GM18526 (cell line): ENCODE results near the gene SPTAN1.

Source experiments
- POLR2A ChIP-seq: IDR thresholded peaks from 3 replicates; pipeline ENCODE4 v1.6.1; 2011; ENCODE audit not compliant: insufficient read length; ENCODE audit errors: extremely low read depth

SPTAN1 gene

DNA sequence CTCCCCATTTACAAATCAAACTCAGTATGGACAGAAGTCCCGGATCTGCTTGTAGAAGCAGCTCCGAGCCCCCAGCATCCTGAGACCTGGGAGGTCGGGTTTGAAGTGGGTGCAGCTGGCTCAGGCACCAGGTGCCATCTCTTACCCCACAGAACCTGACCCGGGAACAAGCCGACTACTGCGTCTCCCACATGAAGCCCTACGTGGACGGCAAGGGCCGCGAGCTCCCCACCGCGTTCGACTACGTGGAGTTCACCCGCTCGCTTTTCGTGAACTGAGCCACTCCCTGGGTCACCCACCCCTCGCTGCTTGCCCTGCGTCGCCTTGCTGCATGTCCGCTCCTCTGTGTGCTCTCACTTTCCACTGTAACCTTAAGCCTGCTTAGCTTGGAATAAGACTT, 80.7 kb downstream of the SPTAN1 start:
- TF ChIP-seq POLR2A, result no peak

DNA sequence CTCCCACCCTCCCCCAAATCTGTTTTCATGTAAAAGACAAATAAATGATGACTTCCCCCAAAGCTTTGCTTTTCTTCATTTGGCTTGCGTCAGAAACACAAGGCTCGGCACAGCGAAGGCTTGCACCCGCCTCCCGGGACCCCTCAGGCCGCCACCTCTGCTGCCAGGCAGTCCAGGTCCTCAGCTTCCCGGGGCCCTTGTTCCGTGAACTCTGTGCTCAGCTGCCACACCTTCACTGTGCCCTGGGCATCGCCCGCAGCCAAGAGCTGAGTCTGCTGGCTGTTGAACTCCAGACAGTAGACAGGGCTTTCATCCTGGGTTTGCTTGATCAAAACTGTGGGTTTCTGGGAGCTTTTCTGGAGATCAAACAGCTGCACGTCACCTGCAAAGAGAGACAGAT, 81.2 kb downstream of the SPTAN1 start:
- TF ChIP-seq POLR2A, result no peak

DNA sequence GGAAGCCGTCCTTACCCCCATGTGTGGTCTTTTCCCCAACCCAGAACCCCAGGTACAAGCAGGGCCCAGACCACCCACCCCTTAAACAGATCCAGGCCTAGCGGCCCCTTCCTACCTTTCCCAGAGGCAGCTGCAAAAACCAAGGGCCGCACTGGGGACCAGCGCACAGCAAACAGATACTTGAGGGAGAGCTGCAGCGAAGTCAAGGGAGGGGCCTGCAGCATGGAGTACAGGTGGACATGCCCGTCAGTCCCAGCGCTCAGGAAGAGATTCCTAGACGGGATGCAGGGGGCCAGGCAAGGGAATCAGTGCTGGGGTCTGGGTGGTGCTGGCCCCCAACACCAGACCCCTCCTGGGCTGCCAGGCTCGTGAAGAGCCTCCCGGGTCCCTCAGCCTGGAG, 81.7 kb downstream of the SPTAN1 start:
- no peak for TF ChIP-seq POLR2A

DNA sequence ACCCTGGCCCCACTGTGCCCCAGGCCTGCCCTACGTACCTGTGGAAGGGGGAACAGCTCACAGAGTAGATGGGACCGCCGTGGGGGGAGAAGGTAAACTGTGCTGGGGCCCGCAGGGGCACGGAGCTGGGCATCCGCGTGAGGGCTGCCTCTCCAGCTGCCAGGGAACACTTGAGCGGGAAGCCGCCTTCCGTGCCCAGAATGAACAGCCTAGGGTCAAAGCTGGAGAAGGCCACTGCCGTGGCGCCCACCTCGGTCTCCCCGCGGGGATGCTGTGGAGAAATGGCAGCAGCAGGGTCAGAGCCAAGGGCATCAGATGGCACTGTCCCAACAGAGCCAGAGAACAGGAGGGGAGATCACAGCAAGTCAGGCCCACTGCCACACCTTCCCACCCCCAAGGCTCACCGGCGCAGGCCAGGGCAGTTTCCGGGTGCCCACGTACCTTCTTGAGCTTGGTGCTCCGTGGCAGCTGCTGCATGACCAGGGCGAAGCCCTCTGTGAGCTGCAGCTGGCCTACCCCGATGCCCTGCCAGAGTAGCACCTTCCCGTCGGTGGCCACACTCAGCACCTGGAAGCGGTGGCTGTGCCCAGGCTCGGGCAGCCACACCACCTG, 82.4 kb downstream of the SPTAN1 start:
- no peak for TF ChIP-seq POLR2A

DNA sequence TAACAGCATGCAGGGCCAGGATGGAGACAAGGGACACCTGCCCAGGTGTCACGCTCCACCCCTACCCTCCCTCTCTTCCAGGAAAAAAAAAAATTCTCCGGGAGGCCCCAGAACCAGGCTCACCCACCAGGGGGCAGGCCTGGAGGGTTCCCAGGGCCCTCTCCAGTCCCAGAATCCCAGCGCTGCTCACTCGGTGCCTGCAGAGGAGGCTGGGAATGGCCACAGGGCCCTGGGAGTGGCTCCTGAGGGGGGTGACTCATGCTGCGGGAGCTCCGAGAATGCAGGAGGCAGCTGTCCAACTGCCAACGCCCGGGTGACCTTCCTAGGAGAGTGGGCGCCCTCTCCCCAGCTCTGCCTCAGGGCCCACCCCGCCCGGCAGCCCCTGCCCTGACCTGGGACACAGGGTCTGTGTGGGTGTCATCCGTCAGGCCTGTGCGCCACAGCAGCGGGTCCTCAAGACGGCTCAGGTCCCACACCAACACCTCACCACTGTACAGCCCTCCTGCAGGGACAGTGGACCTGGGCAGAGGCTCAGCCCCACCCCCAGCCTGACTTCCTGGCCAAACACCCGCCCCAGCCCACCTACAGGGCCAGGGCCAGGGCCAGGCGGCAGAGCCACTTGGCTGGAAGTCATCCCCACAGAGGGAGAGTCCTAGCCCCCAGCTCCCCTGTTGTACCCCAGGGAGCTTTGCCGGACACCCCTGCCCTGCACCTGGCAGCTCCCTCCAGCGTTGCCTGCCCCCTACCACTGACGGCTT, 83.1 kb downstream of the SPTAN1 start:
- no peak for TF ChIP-seq POLR2A

DNA sequence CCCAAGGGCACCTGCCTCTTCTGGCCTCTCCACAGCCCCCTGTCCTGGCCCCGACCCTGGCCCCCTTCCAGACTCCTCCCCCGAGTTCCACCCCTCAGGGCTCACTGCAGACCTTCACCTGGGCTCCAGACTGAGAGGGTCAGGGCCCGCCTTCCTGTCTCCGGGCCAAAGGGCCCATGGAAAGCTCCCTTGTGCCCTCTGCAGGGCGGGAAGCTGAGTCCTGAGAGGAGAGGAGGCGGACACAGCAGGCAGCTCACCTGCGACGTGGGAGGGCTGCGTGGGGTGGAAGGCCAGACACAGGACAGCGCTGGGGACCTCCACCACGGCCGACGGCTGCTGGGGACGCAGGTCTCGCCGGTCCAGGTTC, 83.6 kb downstream of the SPTAN1 start:
- no peak for TF ChIP-seq POLR2A

DNA sequence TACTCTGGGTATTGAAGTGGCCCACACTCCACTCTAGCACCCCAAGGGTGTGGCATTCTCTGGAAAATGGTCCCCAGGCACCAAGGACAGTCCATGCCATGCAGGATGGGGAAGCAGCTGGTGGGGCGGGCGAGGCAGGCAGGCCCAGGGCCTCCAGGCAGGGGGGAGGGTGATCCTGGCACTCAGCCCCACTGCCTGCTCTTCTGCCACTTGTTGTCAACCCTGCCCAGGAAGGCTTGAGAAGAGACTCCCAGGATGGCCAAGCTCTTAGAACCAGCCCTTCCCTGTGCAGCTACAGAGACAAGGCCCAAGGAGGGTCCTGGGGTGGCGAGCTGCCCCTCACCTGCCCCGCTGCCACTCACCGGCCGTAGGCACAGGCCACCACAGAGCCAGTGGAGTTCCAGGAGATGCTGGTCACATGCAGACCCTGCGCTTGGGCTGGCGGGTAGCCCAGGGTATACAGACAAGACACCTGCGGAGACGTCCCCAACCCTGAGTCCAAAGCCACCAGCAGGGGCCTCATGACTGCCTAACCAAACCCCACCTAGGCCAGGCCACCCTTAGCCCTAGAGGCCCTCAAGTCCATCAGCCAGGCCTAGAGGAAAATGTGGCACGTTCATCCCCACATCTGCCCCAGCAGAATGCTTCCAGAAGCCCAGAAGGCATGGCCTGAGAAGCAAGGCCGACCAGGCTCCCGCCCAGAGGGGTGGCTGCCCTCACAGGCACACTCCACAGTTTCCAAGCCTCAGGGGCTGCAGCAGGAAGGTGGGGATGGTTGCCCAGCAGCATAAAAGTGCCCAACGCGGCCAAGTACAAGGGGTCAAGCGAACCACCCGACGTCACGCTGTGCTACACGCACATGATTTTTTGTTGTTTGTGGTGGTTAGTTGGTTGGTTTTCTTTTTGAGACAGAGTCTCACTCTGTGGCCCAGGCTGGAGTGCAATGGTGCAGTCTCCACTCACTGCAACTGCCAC, 84.5 kb downstream of the SPTAN1 start:
- TF ChIP-seq POLR2A, result no peak

DNA sequence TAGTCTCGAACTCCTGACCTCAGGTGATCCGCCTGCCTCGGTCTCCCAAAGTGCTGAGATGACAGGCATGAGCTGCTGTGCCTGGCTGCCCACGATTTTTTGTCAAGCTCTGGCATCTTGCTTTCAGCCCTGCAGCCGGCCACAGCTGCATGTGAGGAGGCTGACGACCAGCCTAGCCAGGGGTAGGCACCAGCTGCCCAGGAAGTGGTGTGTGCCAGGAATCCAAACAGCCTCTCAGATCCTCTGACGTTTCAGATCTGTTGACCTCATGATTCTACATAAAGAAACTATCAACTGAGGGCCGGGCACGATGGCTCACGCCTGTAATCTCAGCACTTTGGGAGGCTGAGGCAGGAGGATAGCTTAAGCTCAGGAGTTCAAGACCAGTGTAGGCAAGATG, 85.3 kb downstream of the SPTAN1 start:
- no peak for TF ChIP-seq POLR2A

DNA sequence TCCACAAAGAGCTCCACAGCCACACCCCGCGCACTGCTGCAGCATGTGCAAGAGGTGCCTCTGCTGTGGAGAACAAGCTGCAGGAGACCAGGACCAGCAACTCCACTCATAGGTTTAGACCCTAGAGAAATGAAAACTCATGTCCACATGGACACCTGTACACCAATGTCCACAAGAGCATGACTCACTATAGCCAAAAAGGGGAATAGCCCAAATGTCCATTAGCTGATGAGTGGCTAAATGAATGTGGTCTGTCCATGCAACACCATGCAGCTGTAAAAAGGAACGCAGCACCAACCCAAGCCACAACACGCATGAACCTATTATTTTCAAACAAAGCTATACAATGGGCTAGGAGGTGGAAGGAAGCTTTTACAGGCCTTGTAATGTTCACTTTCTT, 86.2 kb downstream of the SPTAN1 start:
- TF ChIP-seq POLR2A, result no peak

DNA sequence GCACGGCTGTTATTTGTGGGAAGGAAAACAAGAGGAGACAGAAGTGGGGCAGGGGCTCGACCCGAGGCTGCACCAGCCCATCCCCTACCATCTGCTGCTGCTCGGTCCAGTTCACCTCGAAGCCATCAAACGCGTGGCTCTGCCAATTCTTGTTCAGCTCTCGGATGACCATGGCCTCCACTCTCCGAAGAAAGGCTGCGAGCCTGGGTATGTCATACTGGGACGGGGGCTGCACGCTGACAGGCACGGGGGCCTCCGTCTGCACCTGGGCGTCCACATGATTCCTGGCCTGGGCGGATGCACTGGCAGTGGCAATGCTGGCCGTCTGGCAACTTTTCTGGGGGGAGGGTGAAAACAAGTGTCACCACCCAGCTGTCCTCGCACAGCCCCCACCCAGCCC, 88.2 kb downstream of the SPTAN1 start:
- no peak for TF ChIP-seq POLR2A

DNA sequence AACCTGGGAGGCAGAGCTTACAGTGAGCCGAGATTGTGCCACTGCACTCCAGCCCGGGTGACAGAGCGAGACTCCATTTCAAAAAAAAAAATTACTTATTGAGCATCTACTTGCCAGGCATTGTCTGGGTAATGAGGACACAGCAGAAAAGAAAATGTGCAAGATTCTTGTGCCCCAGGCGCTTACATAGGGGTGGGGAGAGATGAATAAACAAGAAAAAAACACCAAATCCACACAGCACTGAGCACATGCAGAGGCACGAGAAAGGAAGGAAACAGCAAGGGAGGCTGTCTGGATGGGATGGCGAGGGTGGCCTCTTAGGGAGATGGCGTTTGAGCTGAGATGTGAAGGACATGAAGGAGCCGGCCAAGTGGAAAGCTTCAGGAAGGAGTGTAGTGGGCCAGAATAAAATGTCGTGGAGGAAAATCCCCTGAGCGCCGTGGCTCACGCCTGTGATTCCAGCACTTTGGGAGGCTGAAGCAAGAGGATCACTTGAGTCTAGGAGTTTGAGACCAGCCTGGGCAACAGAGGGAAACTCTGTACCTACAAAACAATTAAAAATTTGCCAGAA, 90.4 kb downstream of the SPTAN1 start:
- no peak for TF ChIP-seq POLR2A

DNA sequence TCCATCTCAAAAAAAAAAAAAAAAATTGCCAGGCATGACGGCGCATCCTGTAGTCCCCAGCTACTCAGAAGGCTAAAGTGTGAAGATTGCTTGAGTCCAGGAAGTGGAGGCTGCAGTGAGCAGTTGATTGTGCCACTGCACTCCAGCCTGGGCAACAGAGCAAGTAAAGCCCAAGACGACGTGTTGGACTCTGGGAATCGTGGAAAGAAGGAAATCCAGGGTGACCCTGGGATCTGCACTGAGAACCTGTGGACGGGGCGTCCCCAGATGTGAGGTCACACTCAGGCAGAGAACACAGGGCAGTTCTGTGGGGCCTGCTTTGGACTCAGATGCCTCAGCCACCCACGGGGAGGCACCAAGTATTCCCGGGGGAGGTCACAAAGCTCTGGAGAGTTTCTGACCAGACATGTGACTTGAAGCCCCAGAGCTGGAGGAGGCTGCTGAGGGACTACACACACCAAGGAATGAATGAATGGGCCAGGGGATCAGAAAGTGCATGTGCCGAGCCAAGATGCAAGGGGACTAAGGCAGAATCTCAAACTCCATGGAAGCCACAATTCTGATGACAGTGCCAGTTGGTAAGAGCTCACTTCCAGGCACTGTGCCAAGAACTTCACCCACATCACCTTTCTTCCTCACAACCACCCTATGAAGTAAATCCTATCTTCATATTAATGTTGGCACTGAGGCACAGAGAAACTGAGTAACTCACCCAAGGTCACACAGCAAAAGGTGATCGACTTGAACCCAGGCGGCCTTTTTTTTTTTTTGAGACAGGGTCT, 91.3 kb downstream of the SPTAN1 start:
- no peak for TF ChIP-seq POLR2A

DNA sequence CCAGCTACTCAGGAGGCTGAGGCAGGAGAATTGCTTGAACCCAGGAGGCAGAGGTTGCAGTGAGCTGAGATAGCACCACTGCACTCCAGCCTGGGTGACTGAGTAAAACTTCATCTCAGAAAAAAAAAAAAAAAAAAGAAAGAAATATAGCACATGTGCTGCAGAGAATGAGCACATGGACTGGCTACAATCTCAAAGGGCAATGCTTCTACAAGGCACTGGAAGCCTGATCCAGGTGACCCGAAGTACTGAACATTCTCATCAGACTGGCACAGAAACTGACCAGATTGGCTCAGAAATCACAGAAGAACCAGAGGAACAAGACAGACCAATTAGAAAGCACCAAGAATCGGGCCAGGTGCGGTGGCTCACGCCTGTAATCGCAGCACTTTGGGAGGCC, 99.4 kb downstream of the SPTAN1 start:
- TF ChIP-seq POLR2A, result no peak

DNA sequence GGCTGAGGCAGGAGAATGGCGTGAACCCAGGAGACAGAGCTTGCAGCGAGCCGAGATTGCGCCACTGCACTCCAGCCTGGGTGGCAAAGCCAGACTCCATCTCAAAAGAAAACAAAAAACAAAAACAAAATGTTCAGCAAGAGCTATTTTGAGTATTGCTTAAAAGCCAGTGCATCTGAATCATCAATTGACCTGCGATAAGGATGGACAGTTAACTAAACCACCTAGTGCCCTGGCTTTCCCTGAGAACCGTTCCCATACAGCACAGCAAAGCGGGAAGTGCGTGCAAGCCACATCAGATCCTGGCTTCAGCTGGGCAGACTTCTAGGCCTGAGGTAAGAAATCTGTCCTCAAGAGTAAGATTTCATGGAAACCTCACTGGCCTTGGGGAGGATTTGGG, 101.5 kb downstream of the SPTAN1 start:
- TF ChIP-seq POLR2A, result no peak

DNA sequence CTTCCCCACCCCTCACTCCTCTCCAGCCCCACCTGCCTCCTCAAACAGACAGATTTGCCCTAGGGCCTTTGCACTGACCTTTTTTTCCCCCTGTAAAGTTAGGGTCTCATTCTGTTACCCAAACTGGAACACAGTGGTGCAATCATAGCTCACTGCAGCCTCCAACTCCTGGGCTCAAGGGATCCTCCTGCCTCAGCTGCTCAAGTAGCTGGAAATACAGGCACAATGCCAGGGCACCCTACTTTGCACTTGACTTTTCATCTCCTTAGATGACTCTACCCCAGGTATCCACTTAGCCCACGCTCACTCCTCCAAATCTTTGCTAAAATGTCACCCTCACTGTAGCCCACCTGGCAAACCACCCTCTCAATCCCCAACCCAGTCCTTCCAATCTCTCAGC, 102.1 kb downstream of the SPTAN1 start:
- no peak for TF ChIP-seq POLR2A
